GM23338 (cell line): ENCODE data around the gene KCNK16. TPM values are rescaled to one million over a fixed set of nuclear protein-coding genes. Genes with fewer than 3 reads are reported as not detected.

ENCODE experiments used
- ATAC-seq: fragments of 200-7000 bp; cut with Tn5 transposase; 3 replicates; pipeline ENCODE4 v1.9.1; 2020
- DNase-seq: peaks from one replicate; pipeline ENCODE4 v3.0.0-alpha.2; 2015; ENCODE audit warnings: low spot score
- H2AFZ ChIP-seq: fragments of 200-600 bp; sonication (generic); 2 replicates; pipeline ENCODE4 v1.8.0; 2016; ENCODE audit warnings: antibody characterized with exemption, mild to moderate bottlenecking, moderate library complexity
- H3F3A ChIP-seq: fragments of 200-600 bp; sonication (generic); replicated peaks from 2 replicates; pipeline ENCODE4 v1.8.0; 2017; ENCODE audit warnings: antibody characterized with exemption, mixed run types, low read depth
- H3K27ac ChIP-seq: fragments of 200-600 bp; sonication (generic); 2 replicates; pipeline ENCODE4 v1.6.1; 2016; ENCODE audit warnings: low read depth
- H3K27me3 ChIP-seq: fragments of 200-600 bp; sonication (generic); 2 replicates; pipeline ENCODE4 v1.8.0; 2016; ENCODE audit warnings: mild to moderate bottlenecking, mixed run types, moderate library complexity; ENCODE audit not compliant: insufficient read depth
- H3K36me3 ChIP-seq: fragments of 200-600 bp; sonication (generic); 2 replicates; pipeline ENCODE4 v1.8.0; 2016; ENCODE audit warnings: mild to moderate bottlenecking; ENCODE audit not compliant: insufficient read depth
- H3K4me1 ChIP-seq: fragments of 200-600 bp; sonication (generic); 2 replicates; pipeline ENCODE4 v1.8.0; 2016; ENCODE audit warnings: mild to moderate bottlenecking, moderate library complexity; ENCODE audit not compliant: insufficient read depth
- H3K4me2 ChIP-seq: fragments of 200-600 bp; sonication (generic); 2 replicates; pipeline ENCODE4 v1.7.1; 2017; ENCODE audit warnings: mixed run types
- H3K4me3 ChIP-seq: fragments of 200-600 bp; sonication (generic); 2 replicates; pipeline ENCODE4 v1.6.1; 2016; ENCODE audit warnings: mixed run types
- H3K79me2 ChIP-seq: fragments of 200-600 bp; sonication (generic); replicated peaks from 2 replicates; pipeline ENCODE4 v1.8.0; 2017; ENCODE audit warnings: mild to moderate bottlenecking; ENCODE audit not compliant: insufficient read depth
- H3K9me2 ChIP-seq: fragments of 200-600 bp; sonication (generic); 2 replicates; pipeline ENCODE4 v1.8.0; 2017; ENCODE audit not compliant: insufficient read depth
- H4K20me1 ChIP-seq: fragments of 200-600 bp; sonication (generic); replicated peaks from 2 replicates; pipeline ENCODE4 v1.8.0; 2017; ENCODE audit warnings: mild to moderate bottlenecking; ENCODE audit not compliant: insufficient read depth
- H3K27ac Mint-ChIP-seq: 2 replicates; pipeline ENCODE4 v1.8.0; 2020; ENCODE audit warnings: inconsistent platforms, mild to moderate bottlenecking, moderate library complexity, mixed read lengths
- H3K27me3 Mint-ChIP-seq: 3 replicates; pipeline ENCODE4 v1.8.0; 2022; ENCODE audit warnings: low read depth, mild to moderate bottlenecking, moderate library complexity, mixed read lengths, inconsistent platforms; ENCODE audit not compliant: insufficient read depth, poor library complexity
- H3K36me3 Mint-ChIP-seq: 3 replicates; pipeline ENCODE4 v1.8.0; 2021; ENCODE audit warnings: low read depth, mild to moderate bottlenecking, inconsistent platforms, moderate library complexity, mixed read lengths
- H3K4me1 Mint-ChIP-seq: 3 replicates; pipeline ENCODE4 v1.8.0; 2020; ENCODE audit warnings: mild to moderate bottlenecking, inconsistent platforms, mixed read lengths
- H3K4me3 Mint-ChIP-seq: 3 replicates; pipeline ENCODE4 v1.8.0; 2021; ENCODE audit warnings: moderate library complexity, mild to moderate bottlenecking, inconsistent platforms, mixed read lengths
- H3K9me3 Mint-ChIP-seq: 3 replicates; pipeline ENCODE4 v1.8.0; 2020; ENCODE audit warnings: moderate library complexity, mild to moderate bottlenecking, inconsistent platforms, mixed read lengths
- CTCF ChIP-seq, 2 experiments: fragments of 200-600 bp in 1 of 2; sonication (generic) in 1 of 2; conservative IDR thresholded peaks; 2 replicates each; pipeline versions ENCODE4 v1.5.1 to v1.6.1; 2016 to 2017; ENCODE audit warnings: antibody characterized with exemption in 2 of 2, low read depth in 2 of 2, mild to moderate bottlenecking in 2 of 2, moderate library complexity in 1 of 2
- JUNB ChIP-seq: IDR thresholded peaks from one replicate; pipeline ENCODE4 v1.6.1; 2016; ENCODE audit warnings: antibody characterized with exemption; ENCODE audit not compliant: unreplicated experiment
- NANOG ChIP-seq: IDR thresholded peaks from 2 replicates; pipeline ENCODE4 v1.6.1; 2016; ENCODE audit warnings: antibody characterized with exemption, borderline replicate concordance
- ZNF462 ChIP-seq: fragments of 250-450 bp; sonication (Bioruptor Pico); IDR thresholded peaks from 2 replicates; pipeline ENCODE4 v1.5.0; 2020; ENCODE audit warnings: mild to moderate bottlenecking, moderate library complexity
- polyA plus RNA-seq: library from polyadenylated mRNA; unstranded; fragments of >200 nt; fragmentation: Nextera tagmentation; extraction: Ambion mirVana; gene quantifications from 2 replicates; pipeline ENCODE4 v1.2.1, GENCODE V29; 2016
- total RNA-seq: library from RNA; depleted of rRNA; stranded (reverse); fragments of >200 nt; shearing (Covaris generic); gene quantifications from 2 replicates; pipeline ENCODE4 v1.2.3, GENCODE V29; 2014

The KCNK16 gene
- total and polyA plus RNA-seq, 2 experiments from 2014 or later: not detected

- H3K4me3 Mint-ChIP-seq: no peak overlapping the region
- H3K9me3 Mint-ChIP-seq: no peaks in the 10 kb centered on the region
These were observed 24.7 kb upstream of the KCNK16 start for GRCh38 chr6:39347206-39347605.

More at GRCh38 chr6:39347206-39347605, 24.7 kb upstream of the KCNK16 start:
- Histone ChIP-seq H3K27me3 (no peaks in the 10 kb centered on the region), H3K36me3 (no peaks in the 10 kb centered on the region), H4K20me1 (no peaks in the 10 kb centered on the region; the same call in 1 of the 2 replicates), H3K4me1 (peaks cover 6% of the 10 kb centered on the region), H3K79me2 (no peaks in the 10 kb centered on the region), H2AFZ (no peak overlapping the region), H3K9me2 (peaks cover 9% of the 10 kb centered on the region; the same call in 1 of the 2 replicates), H3K27ac (no peak overlapping the region), H3F3A (no peaks in the 10 kb centered on the region), H3K4me2 (no peak overlapping the region), H3K4me3 (no peak overlapping the region)
- H3K27ac Mint-ChIP-seq: no peak overlapping the region
- H3K4me1 Mint-ChIP-seq: peaks cover 22% of the 10 kb centered on the region
- no peak for DNase-seq
- H3K27me3 Mint-ChIP-seq: peaks cover 11% of the 10 kb centered on the region
- no peak for ATAC-seq
- TF ChIP-seq ZNF462 (CRISPR knock-in tag) (no peak), JUNB (no peak), NANOG (no peak), CTCF (conservative IDR thresholded peaks at IDR 0.05; ENCODE audit: low read depth in 2 of 2) (no peak)
- no peaks in the 10 kb centered on the region for H3K36me3 Mint-ChIP-seq
